Measurements from ENCODE around the gene VPS13C.
A peak's percentile ranks its signal among the peaks of the same experiment; 100 is the strongest.

VPS13C gene

GRCh38 chr15:61978225-61978624 is 82.0 kb downstream of the VPS13C start:
- ChIA-PET POLR2A (ENCODE audit: low non-redundant PET) (no interaction called here), CTCF (no interaction called here)
- TF ChIP-seq, protein P1, sequence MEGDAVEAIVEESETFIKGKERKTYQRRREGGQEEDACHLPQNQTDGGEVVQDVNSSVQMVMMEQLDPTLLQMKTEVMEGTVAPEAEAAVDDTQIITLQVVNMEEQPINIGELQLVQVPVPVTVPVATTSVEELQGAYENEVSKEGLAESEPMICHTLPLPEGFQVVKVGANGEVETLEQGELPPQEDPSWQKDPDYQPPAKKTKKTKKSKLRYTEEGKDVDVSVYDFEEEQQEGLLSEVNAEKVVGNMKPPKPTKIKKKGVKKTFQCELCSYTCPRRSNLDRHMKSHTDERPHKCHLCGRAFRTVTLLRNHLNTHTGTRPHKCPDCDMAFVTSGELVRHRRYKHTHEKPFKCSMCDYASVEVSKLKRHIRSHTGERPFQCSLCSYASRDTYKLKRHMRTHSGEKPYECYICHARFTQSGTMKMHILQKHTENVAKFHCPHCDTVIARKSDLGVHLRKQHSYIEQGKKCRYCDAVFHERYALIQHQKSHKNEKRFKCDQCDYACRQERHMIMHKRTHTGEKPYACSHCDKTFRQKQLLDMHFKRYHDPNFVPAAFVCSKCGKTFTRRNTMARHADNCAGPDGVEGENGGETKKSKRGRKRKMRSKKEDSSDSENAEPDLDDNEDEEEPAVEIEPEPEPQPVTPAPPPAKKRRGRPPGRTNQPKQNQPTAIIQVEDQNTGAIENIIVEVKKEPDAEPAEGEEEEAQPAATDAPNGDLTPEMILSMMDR (conservative IDR thresholded peaks at IDR 0.05; ENCODE audit: low read depth): no peak
- no peak overlapping the region for H3K27ac ChIP-seq
- no peak for DNase-seq (ENCODE audit: low spot score)

- DNase-seq (ENCODE audit: low spot score): no peak
- TF ChIP-seq, protein P1 (conservative IDR thresholded peaks at IDR 0.05; ENCODE audit: low read depth): no peak
- CTCF ChIA-PET: no interaction called here
- POLR2A ChIA-PET (ENCODE audit: low non-redundant PET): no interaction called here
- no peak overlapping the region for H3K27ac ChIP-seq
These were observed 85.5 kb downstream of the VPS13C start for GRCh38 chr15:61974759-61975158.

GRCh38 chr15:61974118-61974517 is 86.1 kb downstream of the VPS13C start:
- ChIA-PET POLR2A (ENCODE audit: low non-redundant PET) (no interaction called here), CTCF (interaction anchor here (0.5 kb wide), 1 partner anchor 1096 kb away, joined by 3 read pairs; no protein-coding TSS in a partner anchor)
- TF ChIP-seq, protein P1 (conservative IDR thresholded peaks at IDR 0.05; ENCODE audit: low read depth): no peak
- DNase-seq (ENCODE audit: low spot score): no peak
- H3K27ac ChIP-seq: no peak overlapping the region

DNA sequence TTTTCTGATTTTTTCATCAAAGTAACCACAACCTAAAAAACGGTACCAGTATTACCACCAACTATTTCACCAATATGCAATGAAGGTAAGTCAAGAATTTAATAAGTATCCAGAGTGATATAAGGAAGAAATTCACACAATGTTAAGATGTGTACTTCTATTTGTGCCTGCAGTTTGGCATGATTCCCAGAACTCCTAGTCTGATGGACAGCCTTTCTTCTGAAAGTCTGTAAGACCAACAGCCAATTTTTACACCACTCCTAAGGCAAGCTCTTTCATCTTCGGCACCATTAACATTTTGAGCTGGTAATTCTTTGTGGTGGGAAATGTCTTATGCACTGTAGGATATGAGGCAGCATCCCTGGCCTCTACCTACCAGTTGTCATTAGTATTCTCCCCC is 108.3 kb downstream of the VPS13C start:
- TF ChIP-seq, protein P1 (conservative IDR thresholded peaks at IDR 0.05; ENCODE audit: low read depth): no peak
- DNase-seq (ENCODE audit: low spot score): no peak
- ChIA-PET POLR2A (ENCODE audit: low non-redundant PET) (no interaction called here), CTCF (interaction anchor here (0.5 kb wide), 1 partner anchor 68 kb away, joined by 3 read pairs; no protein-coding TSS in a partner anchor)
- no peak overlapping the region for H3K27ac ChIP-seq

GRCh38 chr15:61946778-61947177 is 113.5 kb downstream of the VPS13C start:
- TF ChIP-seq, protein P1 (conservative IDR thresholded peaks at IDR 0.05; ENCODE audit: low read depth): no peak
- POLR2A ChIA-PET (ENCODE audit: low non-redundant PET): no interaction called here
- H3K27ac ChIP-seq: no peak overlapping the region
- peak; percentile 4 for DNase-seq (ENCODE audit: low spot score)
- CTCF ChIA-PET: interaction anchor here (0.7 kb wide), 1 partner anchor 82 kb away, joined by 3 read pairs; no protein-coding TSS in a partner anchor

DNA sequence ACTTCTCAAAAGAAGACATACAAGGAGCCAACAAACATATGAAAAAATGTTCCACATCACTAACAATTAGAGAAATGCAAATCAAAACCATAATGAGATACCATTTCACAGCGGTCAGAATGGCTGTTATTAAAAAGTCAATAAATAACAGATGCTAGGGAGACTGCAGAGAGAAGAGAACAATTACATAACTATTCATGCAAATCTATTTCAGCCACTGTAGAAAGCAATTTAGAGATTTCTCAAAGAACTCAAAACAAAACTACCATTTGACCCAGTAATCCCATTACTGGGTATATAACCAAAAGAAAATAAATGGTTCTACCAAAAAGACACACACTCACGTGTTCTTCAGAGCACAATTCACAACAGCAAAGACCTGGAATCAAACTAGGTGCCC is 116.3 kb downstream of the VPS13C start:
- DNase-seq (ENCODE audit: low spot score): no peak
- POLR2A ChIA-PET (ENCODE audit: low non-redundant PET): no interaction called here
- CTCF ChIA-PET: no interaction called here
- no peak overlapping the region for H3K27ac ChIP-seq
- TF ChIP-seq, protein P1 (conservative IDR thresholded peaks at IDR 0.05; ENCODE audit: low read depth): no peak

- POLR2A ChIA-PET (ENCODE audit: low non-redundant PET): no interaction called here
- CTCF ChIA-PET: no interaction called here
- no peak overlapping the region for H3K27ac ChIP-seq
- no peak for DNase-seq (ENCODE audit: low spot score)
- TF ChIP-seq, protein P1 (conservative IDR thresholded peaks at IDR 0.05; ENCODE audit: low read depth): no peak
These were observed 122.0 kb downstream of the VPS13C start for GRCh38 chr15:61938249-61938648.

Measured in RWPE1 (cell line).